ENCODE data around the gene DPYSL5. TPM values are rescaled to one million over a fixed set of nuclear protein-coding genes. Genes with fewer than 3 reads are reported as not detected.

Gene DPYSL5
- total RNA-seq, 1 experiment from 2014 or later, result not detected

GRCh38 chr2:26945991-26946750 lies 98.2 kb downstream of the DPYSL5 start:
- TF ChIP-seq CTCF (IDR thresholded peaks at IDR 0.05; ENCODE audit: unreplicated experiment), result no peak
- Mint-ChIP-seq H3K36me3 (ENCODE audit: insufficient read depth, unreplicated experiment) (no peaks in the 10 kb centered on the region), H3K4me3 (ENCODE audit: low read depth, unreplicated experiment) (no peak overlapping the region), H3K4me1 (ENCODE audit: low read depth, unreplicated experiment) (no peaks in the 10 kb centered on the region), H3K27me3 (ENCODE audit: unreplicated experiment) (peaks cover 79% of the 10 kb centered on the region), H3K27ac (ENCODE audit: unreplicated experiment) (no peak overlapping the region), H3K9me3 (ENCODE audit: low read depth, unreplicated experiment) (no peaks in the 10 kb centered on the region)
- CTCF ChIA-PET, result no interaction called here
- DNase-seq, result no peak
- intact Hi-C loops (cut with micrococcal nuclease; ENCODE audit: unreplicated experiment), result loop anchor here (10.0 kb wide), 1 partner anchor 341 kb away; no protein-coding TSS in a partner anchor
- no TSS peak for BruUV-seq (replicated peaks)

DNA sequence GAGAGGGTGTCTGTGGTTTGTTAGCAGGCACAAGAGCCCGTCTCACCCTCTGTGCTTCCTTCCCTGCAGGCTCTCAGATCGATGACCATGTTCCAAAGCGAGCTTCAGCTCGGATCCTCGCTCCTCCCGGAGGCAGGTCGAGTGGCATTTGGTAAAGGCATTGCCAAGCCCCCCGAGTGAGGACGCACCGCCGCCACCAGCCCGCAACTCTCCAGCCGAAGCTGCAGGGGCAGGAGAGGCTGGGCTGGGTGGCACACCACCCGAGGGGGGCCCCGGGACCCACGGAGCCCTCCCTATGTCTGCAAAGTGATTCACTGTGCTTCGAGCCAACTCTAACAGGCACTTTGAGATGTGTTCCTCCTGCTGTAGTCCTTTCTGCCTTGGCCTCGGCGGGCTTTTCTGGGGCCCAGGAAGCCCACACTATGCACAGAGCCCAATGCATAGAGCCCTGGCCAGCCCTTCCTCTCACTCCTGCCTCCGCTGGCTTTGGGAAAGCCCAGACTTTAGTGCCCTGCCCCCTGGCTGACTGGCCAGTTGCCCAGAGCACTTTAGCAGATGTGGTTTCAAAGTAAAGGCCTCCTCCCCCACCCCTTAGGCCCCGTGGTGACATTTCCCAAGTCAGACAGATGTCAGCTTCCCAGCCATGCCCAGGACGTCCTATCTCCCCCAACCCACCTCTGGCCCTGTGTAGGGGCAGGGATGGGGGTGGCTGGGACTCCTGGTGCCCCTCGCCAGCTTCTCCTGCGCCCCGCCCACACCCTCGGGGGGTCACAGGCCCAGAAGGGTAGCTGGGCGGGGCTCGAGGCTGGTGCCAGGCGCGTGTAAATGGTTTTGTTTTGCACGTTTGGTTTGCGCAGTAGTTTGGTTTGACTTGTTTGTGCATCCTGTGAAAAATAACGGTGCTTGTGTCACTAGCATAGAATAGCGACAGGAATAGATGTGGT lies 99.2 kb downstream of the DPYSL5 start:
- H3K9me3 Mint-ChIP-seq (ENCODE audit: low read depth, unreplicated experiment), result no peaks in the 10 kb centered on the region
- DNase-seq, result peak; percentile 52
- no peak for TF ChIP-seq CTCF (IDR thresholded peaks at IDR 0.05; ENCODE audit: unreplicated experiment)
- intact Hi-C loops (cut with micrococcal nuclease; ENCODE audit: unreplicated experiment), result loop anchor here (10.0 kb wide), 1 partner anchor 342 kb away; no protein-coding TSS in a partner anchor
- no TSS peak for BruUV-seq (replicated peaks)
- no peaks in the 10 kb centered on the region for H3K4me1 Mint-ChIP-seq (ENCODE audit: low read depth, unreplicated experiment)
- H3K36me3 Mint-ChIP-seq (ENCODE audit: insufficient read depth, unreplicated experiment), result no peaks in the 10 kb centered on the region
- H3K27me3 Mint-ChIP-seq (ENCODE audit: unreplicated experiment), result peaks cover 81% of the 10 kb centered on the region
- H3K4me3 Mint-ChIP-seq (ENCODE audit: low read depth, unreplicated experiment), result no peak overlapping the region
- H3K27ac Mint-ChIP-seq (ENCODE audit: unreplicated experiment), result no peak overlapping the region
- CTCF ChIA-PET, result interaction anchor here (0.6 kb wide), 1 partner anchor 116 kb away, joined by 4 read pairs; no protein-coding TSS in a partner anchor

- Mint-ChIP-seq H3K9me3 (ENCODE audit: low read depth, unreplicated experiment) (no peaks in the 10 kb centered on the region), H3K4me3 (ENCODE audit: low read depth, unreplicated experiment) (no peak overlapping the region), H3K36me3 (ENCODE audit: insufficient read depth, unreplicated experiment) (no peaks in the 10 kb centered on the region), H3K4me1 (ENCODE audit: low read depth, unreplicated experiment) (no peaks in the 10 kb centered on the region), H3K27ac (ENCODE audit: unreplicated experiment) (no peak overlapping the region), H3K27me3 (ENCODE audit: unreplicated experiment) (peaks cover 73% of the 10 kb centered on the region)
- intact Hi-C loops (cut with micrococcal nuclease; ENCODE audit: unreplicated experiment), result loop anchor here (10.0 kb wide), 1 partner anchor 344 kb away; no protein-coding TSS in a partner anchor
- no peak for DNase-seq
- TF ChIP-seq CTCF (IDR thresholded peaks at IDR 0.05; ENCODE audit: unreplicated experiment), result no peak
- BruUV-seq (replicated peaks), result no TSS peak
- CTCF ChIA-PET, result no interaction called here
Measured at GRCh38 chr2:26948800-26949199, 100.9 kb downstream of the DPYSL5 start.

GRCh38 chr2:26950246-26950645 lies 102.3 kb downstream of the DPYSL5 start:
- Mint-ChIP-seq H3K4me1 (ENCODE audit: low read depth, unreplicated experiment) (no peaks in the 10 kb centered on the region), H3K9me3 (ENCODE audit: low read depth, unreplicated experiment) (no peaks in the 10 kb centered on the region), H3K36me3 (ENCODE audit: insufficient read depth, unreplicated experiment) (no peaks in the 10 kb centered on the region), H3K4me3 (ENCODE audit: low read depth, unreplicated experiment) (no peak overlapping the region), H3K27ac (ENCODE audit: unreplicated experiment) (no peak overlapping the region), H3K27me3 (ENCODE audit: unreplicated experiment) (peaks cover 79% of the 10 kb centered on the region)
- no peak for TF ChIP-seq CTCF (IDR thresholded peaks at IDR 0.05; ENCODE audit: unreplicated experiment)
- no peak for DNase-seq
- intact Hi-C loops (cut with micrococcal nuclease; ENCODE audit: unreplicated experiment), result no loop called here
- no TSS peak for BruUV-seq (replicated peaks)
- CTCF ChIA-PET, result no interaction called here

Data from Calu3 (cell line).